T-helper 9 cell (primary cell): ENCODE measurements around the gene FRMD4A.
"Not testable (repeated sequence)": the region's sequence is repeated elsewhere in the genome, so short reads cannot be mapped to it uniquely, and the experiment has no call there.

ENCODE experiments used
- DNase-seq: peaks from one replicate; pipeline ENCODE4 v3.0.0-alpha.2; 2020

FRMD4A gene

DNA sequence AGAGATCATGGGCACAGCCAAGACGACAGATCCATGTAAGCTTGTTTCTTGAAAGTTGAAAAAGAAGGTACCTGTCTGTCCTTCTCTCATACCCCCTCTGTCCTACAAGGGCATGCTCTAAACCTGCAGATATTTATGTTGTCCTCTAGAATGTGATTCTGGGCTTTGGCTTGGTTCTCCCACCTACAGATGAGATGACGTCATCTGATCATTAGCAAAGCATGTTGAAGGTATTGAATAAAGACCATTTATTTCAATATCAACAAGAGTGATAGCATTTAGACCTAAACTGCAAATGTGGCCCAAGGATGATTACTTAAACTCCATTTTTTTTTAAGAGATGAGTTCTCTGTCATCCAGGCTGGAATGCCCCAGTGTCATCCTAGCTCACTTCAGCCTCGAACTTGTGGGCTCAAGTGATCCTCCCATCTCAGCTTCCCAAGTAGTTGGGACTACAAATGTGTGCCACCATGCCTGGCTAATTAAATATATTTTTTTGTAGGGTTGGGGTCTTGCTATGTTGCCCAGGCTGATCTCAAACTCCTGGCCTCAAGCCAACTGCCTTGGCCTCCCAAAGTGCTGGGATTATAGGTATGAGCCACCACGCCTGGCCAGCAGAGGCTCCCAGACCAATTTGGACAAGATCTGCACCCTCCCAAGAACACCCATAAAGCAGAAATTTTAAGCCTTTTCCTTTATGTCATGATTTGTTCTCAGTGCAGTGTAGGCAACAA, 559.8 kb downstream of the FRMD4A start:
- no peak for DNase-seq

DNA sequence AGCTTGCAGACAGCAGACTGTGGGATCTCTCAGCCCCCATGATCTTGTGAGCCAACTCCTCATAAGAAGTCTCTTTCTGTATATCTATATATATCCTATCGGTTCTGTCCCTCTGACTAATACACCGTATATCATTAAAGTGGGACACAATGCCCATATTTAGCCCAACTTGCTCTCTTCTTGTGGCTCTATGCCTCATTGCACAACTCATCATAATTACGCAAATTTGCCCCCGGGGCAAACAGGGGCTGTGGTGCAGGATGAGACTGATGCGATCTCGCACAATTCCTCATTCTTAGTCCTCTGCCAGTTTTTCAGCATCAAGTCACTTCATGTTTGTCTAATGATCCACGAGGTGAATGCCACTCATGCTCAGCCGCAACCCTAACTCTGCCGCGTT, 560.8 kb downstream of the FRMD4A start:
- DNase-seq: no peak

GRCh38 chr10:13767676-13768178, 563.0 kb downstream of the FRMD4A start:
- no peak for DNase-seq

- DNase-seq: not testable (repeated sequence)
These were observed 563.6 kb downstream of the FRMD4A start for GRCh38 chr10:13767148-13767547.

DNA sequence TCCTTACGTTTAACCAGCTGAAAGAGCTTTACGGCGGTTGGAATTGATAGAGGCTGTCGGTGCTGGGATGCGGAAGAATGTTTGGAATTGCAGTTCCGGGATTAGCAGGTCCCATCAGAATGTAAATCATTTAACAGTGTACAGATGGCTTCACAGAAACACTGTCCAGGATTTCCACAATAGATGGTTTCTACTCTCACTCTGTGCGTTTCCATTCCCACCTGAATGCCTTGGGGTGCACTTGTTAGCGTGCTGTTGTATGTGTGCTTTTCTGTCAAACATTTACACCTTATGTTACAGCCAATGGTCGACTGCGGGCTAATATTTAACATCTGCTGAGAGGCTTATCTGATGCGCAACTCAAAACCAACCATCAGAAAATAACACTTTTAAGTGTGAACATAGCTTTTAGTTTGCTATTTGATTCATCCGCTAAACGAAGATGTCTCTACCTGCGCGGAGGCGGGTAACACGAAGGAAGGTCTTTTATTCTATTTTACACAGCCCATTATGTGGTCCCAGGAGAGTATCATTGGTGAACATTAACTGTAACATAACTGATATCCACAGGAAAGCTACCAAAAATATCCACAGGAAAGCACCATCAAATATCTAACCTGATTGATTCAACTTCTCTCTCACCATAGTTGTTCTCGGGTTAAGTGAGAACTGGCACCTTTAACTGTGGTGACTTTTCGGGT, 564.9 kb downstream of the FRMD4A start:
- DNase-seq: no peak

DNA sequence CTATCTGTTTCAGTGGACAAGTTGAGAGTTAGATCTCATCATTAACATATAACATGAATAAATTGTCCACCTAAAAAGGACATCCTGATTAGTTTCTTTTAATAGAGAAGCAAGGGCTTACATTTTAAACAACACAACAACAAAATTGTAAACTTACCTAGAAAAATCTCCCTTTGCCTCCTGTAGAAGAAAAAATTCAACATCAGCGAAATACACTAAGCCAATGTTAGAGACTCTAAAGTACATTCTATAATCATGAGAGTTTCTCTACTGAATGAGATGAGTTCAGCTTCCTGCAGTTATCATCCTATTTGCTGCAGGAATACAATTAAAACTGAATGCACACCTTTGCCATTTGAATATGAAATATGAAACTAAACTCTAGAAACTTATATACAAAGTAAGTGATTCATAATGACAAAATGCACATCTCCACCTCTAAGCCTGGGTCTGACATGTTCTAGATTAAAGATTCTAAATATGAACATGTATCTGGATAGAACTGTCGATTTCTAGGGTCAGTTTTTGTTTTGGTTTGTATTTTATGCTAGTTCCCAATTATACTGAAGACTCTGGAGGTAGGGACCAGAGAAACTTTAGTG, 569.1 kb downstream of the FRMD4A start:
- DNase-seq: no peak

- no peak for DNase-seq
These were observed 571.6 kb downstream of the FRMD4A start for GRCh38 chr10:13759168-13759567.

- DNase-seq: no peak
These were observed 572.0 kb downstream of the FRMD4A start for GRCh38 chr10:13758756-13759155.

DNA sequence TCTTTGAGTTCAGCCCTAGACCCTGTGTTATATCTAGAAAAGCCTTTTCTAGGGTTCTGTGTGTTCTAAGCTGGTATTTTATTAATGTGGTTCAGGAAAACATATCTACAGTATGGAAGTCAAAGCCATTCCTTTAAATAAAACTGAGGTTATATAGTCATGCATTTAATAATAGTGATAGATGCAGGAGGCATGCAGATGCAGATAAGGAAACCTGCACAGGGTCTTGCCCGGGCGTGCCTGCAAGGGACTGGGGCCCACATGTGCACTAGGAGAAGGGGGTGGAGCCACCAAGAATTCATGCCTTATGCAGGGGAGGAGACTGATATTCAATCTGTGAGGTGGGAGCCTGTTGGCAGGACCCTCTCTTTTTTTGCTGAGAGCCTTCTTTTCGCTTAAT, 572.4 kb downstream of the FRMD4A start:
- no peak for DNase-seq

- no peak for DNase-seq
These were observed 576.4 kb downstream of the FRMD4A start for GRCh38 chr10:13754277-13754676.

DNA sequence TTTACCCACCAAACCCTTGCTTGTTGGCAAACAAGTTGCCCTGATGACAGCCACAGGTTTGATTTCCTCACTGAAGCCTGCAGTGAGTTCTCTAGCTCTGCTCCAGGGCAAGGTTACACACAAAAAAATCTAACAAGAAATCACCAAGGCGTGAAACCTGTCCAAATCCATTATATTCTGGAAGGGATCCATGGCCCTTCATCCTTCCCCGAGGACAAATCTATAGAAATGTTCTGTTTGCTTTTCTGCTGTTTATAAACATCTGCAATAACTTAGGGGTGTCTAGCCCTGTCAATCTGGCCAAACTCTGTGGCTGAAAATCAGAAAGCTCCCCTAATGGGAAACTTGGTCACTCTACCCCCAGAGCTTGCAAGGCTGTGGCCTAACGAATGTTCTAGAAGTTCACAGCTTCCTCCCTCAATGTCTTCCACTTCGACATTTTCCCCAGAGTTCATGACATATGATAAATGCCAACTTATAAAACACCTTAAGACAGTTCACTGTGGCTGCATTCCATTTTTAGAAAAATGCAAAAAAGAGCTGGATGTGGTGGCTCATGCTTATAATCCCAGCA, 579.4 kb downstream of the FRMD4A start:
- no peak for DNase-seq

GRCh38 chr10:13750299-13751190, 580.2 kb downstream of the FRMD4A start:
- no peak for DNase-seq

GRCh38 chr10:13745271-13745670, 585.5 kb downstream of the FRMD4A start:
- no peak for DNase-seq

DNA sequence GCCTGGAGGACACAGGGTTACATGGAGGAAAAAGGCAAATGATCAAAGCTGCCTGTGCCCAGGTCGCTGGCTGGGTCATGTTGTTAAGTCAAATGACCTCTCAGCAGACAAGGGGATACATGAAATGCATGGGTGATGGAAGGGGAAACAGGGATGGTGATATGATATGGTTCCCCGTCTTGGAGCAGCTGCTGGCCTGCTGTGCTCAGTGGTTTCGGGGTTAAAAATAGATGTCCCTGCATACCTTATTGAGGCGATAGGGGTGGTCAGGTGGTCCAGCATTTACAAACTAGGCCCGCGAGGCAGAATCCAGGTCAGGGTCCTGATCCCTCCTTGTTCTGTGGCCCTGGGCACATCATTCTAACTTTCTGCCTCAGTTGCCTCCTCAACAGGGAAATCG, 586.8 kb downstream of the FRMD4A start:
- DNase-seq: no peak

DNA sequence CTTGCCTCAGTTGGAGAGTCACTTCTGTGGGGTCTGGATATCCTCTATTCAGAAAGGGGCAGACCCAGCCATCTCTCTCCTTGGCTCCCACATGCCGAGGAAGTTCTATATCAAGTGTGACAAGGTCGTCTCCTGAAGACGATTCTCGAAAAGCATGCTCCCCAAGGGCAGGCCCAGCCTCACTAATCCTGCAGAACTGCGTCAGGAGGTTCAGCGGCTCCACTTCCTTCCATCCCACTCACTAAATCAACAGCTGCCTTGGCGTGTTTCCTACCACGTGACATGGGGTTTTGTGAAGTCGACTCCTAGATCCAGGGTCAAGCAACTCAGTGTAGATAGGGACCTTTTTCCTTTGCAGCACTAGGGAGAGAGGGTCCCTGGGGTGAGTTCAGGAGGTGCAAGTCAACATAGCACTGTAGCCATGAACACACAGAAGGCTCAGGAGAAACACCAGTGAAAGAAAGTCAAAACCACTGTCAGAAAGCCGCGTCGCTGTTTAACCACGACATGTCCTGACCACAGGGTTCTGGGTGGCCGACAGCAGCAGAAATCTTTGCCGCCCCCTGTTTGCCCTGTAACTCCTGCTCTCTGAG, 587.5 kb downstream of the FRMD4A start:
- no peak for DNase-seq

GRCh38 chr10:13741438-13741837, 589.3 kb downstream of the FRMD4A start:
- no peak for DNase-seq

GRCh38 chr10:13740461-13740860, 590.3 kb downstream of the FRMD4A start:
- no peak for DNase-seq

DNA sequence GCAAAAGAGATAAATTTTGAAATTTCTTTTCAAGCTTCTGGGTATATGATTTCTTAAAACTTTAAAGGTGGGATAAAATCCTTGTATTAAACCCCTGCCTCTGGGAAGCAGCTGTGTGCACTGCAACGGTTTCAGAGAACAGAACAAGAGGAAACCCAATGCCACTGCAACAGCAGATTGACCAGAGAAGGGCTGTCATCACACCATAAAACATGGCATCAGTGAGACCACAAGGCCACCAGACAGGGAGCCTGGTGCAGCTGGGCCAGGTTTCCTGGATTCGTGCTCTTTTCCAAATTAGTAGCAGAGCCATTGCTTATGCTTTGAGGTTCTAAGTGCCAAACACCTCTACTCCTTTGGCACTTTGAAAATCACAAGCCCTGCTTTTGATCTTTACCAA, 591.5 kb downstream of the FRMD4A start:
- DNase-seq: no peak

DNA sequence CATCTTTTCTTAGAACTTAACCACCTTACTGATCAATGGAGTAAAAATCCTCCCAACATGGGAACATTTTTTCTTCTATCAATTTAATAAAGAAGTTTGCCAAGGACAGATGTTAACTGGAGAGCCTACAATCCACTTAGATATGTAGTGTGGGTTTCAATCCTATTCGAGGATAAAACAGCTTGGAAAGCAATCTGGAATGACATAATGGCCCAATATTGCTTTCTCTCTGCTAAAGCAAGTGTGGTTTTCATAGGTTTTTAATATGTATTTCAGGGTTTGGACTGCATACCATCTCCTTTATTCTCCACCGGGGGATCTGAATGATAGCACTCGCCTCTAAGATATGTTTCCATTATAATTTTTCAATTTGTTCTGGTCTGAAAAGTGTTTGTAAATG, 594.2 kb downstream of the FRMD4A start:
- no peak for DNase-seq

DNA sequence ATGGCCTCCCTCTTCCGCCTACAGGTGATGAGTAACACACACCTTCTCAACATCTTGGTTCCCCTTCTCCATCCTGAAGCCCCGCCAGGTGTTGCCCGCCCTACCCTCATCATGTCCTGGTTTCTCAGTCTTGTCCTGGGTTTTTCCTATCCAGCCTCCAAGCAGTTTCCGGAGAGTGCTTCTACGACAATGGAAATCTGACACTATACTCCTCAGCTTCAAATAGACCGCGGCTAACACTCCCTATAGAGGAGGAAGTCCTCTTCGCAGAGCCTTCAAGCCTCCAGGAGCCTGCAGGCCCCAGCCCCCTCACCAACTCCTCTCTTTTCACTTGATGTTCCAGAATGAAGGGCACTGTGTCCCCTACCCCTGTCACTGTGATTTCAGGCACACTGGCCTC, 596.6 kb downstream of the FRMD4A start:
- DNase-seq: no peak

DNA sequence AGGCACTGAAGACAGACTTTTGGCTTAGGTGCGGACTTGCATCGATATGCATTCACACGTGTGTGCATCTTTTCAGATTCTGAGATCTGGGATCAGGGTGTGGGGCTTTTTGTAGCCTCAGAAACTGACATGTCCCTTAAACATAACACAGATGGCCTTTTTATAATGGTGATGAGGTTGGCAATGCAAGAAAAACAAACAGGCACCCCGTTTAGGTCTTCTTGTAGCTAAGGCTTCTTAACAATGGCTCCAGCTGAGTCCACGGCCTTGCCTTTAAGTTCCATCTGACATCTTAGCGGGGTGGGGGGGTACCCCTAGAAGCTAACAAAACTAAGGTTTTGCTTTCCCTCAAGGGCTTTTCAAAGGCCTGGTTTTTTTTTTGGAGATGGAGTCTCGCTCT, 597.7 kb downstream of the FRMD4A start:
- no peak for DNase-seq

GRCh38 chr10:13732465-13732881, 598.3 kb downstream of the FRMD4A start:
- DNase-seq: no peak
